NCI-H2081 treated with DMSO at 0.1 percent for 48 hours (cell line): ENCODE data around the gene PIANP.

Experiments used
- DNase-seq: peaks from one replicate; lab custom pipeline; 2025; lab: John Stamatoyannopoulos, UW

The PIANP gene

GRCh38 chr12:6703631-6704030 is 3.0 kb upstream of the PIANP start:
- no peak for DNase-seq

- no peak for DNase-seq
These were observed 608 bp upstream of the PIANP start for GRCh38 chr12:6701078-6701768.

- DNase-seq = no peak
These were observed 498 bp downstream of the PIANP start for GRCh38 chr12:6699989-6700645.

GRCh38 chr12:6699259-6699988 is 1.2 kb downstream of the PIANP start:
- no peak for DNase-seq

GRCh38 chr12:6698352-6699046 is 2.1 kb downstream of the PIANP start:
- DNase-seq = no peak

- DNase-seq = no peak
These were observed 2.8 kb downstream of the PIANP start for GRCh38 chr12:6697584-6698351.

GRCh38 chr12:6696690-6697583 is 3.7 kb downstream of the PIANP start:
- no peak for DNase-seq

GRCh38 chr12:6695313-6696045 is 5.1 kb downstream of the PIANP start:
- DNase-seq = no peak

- no peak for DNase-seq
These were observed 5.9 kb downstream of the PIANP start for GRCh38 chr12:6694701-6695100.

- no peak for DNase-seq
These were observed 6.7 kb downstream of the PIANP start for GRCh38 chr12:6693832-6694355.

GRCh38 chr12:6692888-6693287 is 7.7 kb downstream of the PIANP start:
- DNase-seq = no peak

GRCh38 chr12:6691473-6691872 is 9.1 kb downstream of the PIANP start:
- no peak for DNase-seq

GRCh38 chr12:6688999-6689882 is 11.4 kb downstream of the PIANP start, which contains the start of gene ZNF384:
ZNF384 (minus strand) TSS chr12:6689375; CDS start chr12:6679520, 9,855 bp downstream.
- DNase-seq = peak; percentile 96

GRCh38 chr12:6688543-6688998 is 12.0 kb downstream of the PIANP start:
- DNase-seq = no peak

GRCh38 chr12:6685814-6686213 is 14.8 kb downstream of the PIANP start:
- DNase-seq = no peak

GRCh38 chr12:6684609-6685008 is 16.0 kb downstream of the PIANP start:
- peak; percentile 32 for DNase-seq

GRCh38 chr12:6676962-6677361 is 23.7 kb downstream of the PIANP start:
- no peak for DNase-seq

- DNase-seq = no peak
These were observed 28.5 kb downstream of the PIANP start for GRCh38 chr12:6672143-6672542.
